SK-N-MC (cell line): ENCODE measurements around the gene WNK4.

Experiments used
- DNase-seq: peaks from one replicate; pipeline ENCODE4 v3.0.0-alpha.2; 2011; ENCODE audit warnings: low read depth, low spot score
- H3K27ac ChIP-seq: fragments of 200-600 bp; sonication (generic); 2 replicates; pipeline ENCODE4 v1.5.1; 2016; ENCODE audit warnings: mixed run types
- H3K36me3 ChIP-seq: fragments of 200-600 bp; sonication (generic); 2 replicates; pipeline ENCODE4 v1.6.1; 2017; ENCODE audit warnings: antibody characterized with exemption, low read length, mixed read lengths; ENCODE audit not compliant: insufficient read depth
- H3K4me3 ChIP-seq: fragments of 200-600 bp; sonication (generic); 2 replicates; pipeline ENCODE4 v1.5.1; 2016
- H3K9ac ChIP-seq: fragments of 200-600 bp; sonication (generic); 2 replicates; pipeline ENCODE4 v1.8.0; 2017; ENCODE audit warnings: mixed run types, mixed read lengths; ENCODE audit not compliant: insufficient read length
- H3K9me3 ChIP-seq: fragments of 200-600 bp; sonication (generic); 2 replicates; pipeline ENCODE4 v1.6.1; 2017; ENCODE audit warnings: low read depth, mild to moderate bottlenecking, antibody characterized with exemption, low read length, moderate library complexity, mixed read lengths
- EZH2 ChIP-seq: fragments of 200-600 bp; sonication (generic); IDR thresholded peaks from one replicate; pipeline ENCODE4 v1.6.1; 2017; ENCODE audit warnings: antibody characterized with exemption
- FOXP2 ChIP-seq: optimal IDR thresholded peaks from 2 replicates; pipeline ENCODE3; 2011; ENCODE audit warnings: mild to moderate bottlenecking, moderate library complexity; ENCODE audit not compliant: insufficient read depth; ENCODE audit errors: extremely low read length, control extremely low read depth
- POLR2AphosphoS5 ChIP-seq: IDR thresholded peaks from 2 replicates; pipeline ENCODE4 v1.6.1; 2012; ENCODE audit warnings: mild to moderate bottlenecking, low read depth, low read length, borderline replicate concordance

The WNK4 gene

GRCh38 chr17:42787266-42787665 is 6.9 kb downstream of the WNK4 start:
- TF ChIP-seq EZH2 (no peak), POLR2AphosphoS5 (no peak), FOXP2 (no peak)
- no peak overlapping the region for H3K4me3 ChIP-seq
- no peak for DNase-seq
- no peaks in the 10 kb centered on the region for H3K9me3 ChIP-seq
- no peak overlapping the region for H3K9ac ChIP-seq
- H3K36me3 ChIP-seq = no peaks in the 10 kb centered on the region
- no peak overlapping the region for H3K27ac ChIP-seq

DNA sequence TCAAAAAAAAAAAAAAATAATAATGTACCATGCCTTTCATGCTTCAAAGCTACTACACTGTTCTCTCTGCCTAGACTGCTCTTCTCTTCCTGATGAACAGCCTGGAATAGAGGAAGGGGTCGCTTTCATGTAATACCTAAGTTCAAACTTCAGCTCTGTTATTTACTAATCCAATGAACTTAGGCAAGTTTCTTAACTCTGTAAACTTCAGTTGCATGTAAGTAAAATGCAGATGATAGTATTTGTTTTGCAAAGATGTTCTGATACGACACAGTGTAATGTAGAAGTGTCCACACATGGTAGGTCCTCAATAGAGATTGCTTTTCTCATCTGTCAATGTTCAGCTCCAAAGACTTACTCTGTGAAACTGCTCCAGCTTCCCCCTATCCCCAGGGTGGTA is 11.5 kb downstream of the WNK4 start:
- TF ChIP-seq FOXP2 (no peak), EZH2 (no peak), POLR2AphosphoS5 (no peak)
- no peak for DNase-seq
- Histone ChIP-seq H3K27ac (peak overlapping the region; percentile 53; the same call in 1 of the 2 replicates), H3K4me3 (no peak overlapping the region), H3K9ac (no peak overlapping the region), H3K9me3 (no peaks in the 10 kb centered on the region), H3K36me3 (no peaks in the 10 kb centered on the region)

DNA sequence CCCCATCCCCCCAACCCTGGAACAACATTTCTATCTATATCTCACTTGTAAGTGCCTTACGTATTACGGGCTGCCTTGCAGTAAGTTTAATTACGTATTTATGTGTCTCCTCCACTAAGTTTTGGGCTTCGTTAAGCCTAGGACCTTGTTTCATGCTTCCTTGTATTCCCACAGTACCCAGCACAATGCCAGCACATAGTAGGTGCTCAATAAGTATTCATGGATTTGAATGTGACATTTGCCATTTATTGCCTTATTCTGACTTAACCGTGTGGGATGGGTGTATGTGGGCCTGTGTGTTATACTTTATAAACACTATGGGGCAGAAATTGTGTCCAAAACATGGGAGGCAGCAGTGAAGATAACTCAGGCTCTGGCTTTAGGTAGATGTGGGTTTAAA is 12.1 kb downstream of the WNK4 start:
- no peaks in the 10 kb centered on the region for H3K36me3 ChIP-seq
- H3K9ac ChIP-seq = no peak overlapping the region
- H3K27ac ChIP-seq = peak overlapping the region; percentile 15
- no peak for DNase-seq
- no peaks in the 10 kb centered on the region for H3K9me3 ChIP-seq
- TF ChIP-seq EZH2 (no peak), POLR2AphosphoS5 (no peak)
- no peak overlapping the region for H3K4me3 ChIP-seq

GRCh38 chr17:42795061-42795460 is 14.7 kb downstream of the WNK4 start:
- Histone ChIP-seq H3K9me3 (no peaks in the 10 kb centered on the region), H3K36me3 (no peaks in the 10 kb centered on the region), H3K4me3 (no peak overlapping the region), H3K9ac (no peak overlapping the region), H3K27ac (no peak overlapping the region)
- DNase-seq = no peak
- no peak for TF ChIP-seq FOXP2
- TF ChIP-seq EZH2 = no peak
- TF ChIP-seq POLR2AphosphoS5 = no peak

DNA sequence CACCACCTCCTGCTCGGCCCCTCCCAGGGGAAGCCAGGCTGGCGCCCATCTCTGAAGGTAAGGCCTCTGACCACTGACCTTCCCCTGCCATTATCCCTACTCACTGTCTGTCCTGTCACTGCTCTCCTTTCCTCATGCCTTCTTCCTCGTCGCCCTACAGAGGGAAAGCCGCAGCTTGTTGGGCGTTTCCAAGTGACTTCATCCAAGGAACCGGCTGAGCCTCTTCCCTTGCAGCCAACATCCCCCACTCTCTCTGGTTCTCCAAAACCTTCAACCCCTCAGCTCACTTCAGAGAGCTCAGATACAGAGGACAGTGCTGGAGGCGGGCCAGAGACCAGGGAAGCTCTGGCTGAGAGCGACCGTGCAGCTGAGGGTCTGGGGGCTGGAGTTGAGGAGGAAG is 15.1 kb downstream of the WNK4 start:
- no peaks in the 10 kb centered on the region for H3K36me3 ChIP-seq
- DNase-seq = no peak
- H3K9me3 ChIP-seq = no peaks in the 10 kb centered on the region
- H3K27ac ChIP-seq = no peak overlapping the region
- H3K9ac ChIP-seq = no peak overlapping the region
- no peak overlapping the region for H3K4me3 ChIP-seq
- TF ChIP-seq POLR2AphosphoS5 (no peak), EZH2 (no peak), FOXP2 (no peak)

- TF ChIP-seq EZH2 (no peak), FOXP2 (no peak), POLR2AphosphoS5 (no peak)
Measured at GRCh38 chr17:42796066-42796758, 15.8 kb downstream of the WNK4 start.

GRCh38 chr17:42797067-42798007 is 16.9 kb downstream of the WNK4 start:
- Histone ChIP-seq H3K9me3 (no peaks in the 10 kb centered on the region), H3K36me3 (no peaks in the 10 kb centered on the region), H3K27ac (no peak overlapping the region), H3K4me3 (peak overlapping the region; percentile 96), H3K9ac (peak overlapping the region; percentile 94)
- DNase-seq = no peak
- TF ChIP-seq POLR2AphosphoS5 = no peak
- TF ChIP-seq EZH2 = no peak
- TF ChIP-seq FOXP2 = no peak

More at GRCh38 chr17:42796066-42796758, 15.8 kb downstream of the WNK4 start:
- H3K9ac ChIP-seq = no peak overlapping the region
- DNase-seq = no peak
- no peak overlapping the region for H3K27ac ChIP-seq
- no peaks in the 10 kb centered on the region for H3K9me3 ChIP-seq
- H3K36me3 ChIP-seq = no peaks in the 10 kb centered on the region
- no peak overlapping the region for H3K4me3 ChIP-seq

DNA sequence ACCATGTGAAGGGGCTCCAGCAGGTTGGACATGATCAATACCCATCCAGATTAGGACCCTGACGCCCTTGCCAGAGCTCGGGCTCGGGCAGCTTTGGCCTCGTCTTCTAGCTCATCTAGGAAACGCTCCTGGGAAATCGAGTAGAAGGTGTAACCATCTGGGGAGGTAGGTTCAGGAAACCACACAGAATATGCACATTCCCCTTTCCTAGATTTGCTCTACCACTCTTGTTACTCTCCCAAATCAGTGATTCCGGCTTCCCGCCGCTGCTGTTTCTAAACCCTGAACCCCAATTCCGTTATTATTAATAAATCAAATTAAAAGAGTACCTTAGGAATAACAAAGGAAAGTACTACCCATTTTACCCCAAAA is 17.6 kb downstream of the WNK4 start:
- Histone ChIP-seq H3K9me3 (no peaks in the 10 kb centered on the region), H3K36me3 (no peaks in the 10 kb centered on the region), H3K27ac (no peak overlapping the region; the same call in 1 of the 2 replicates), H3K4me3 (peak overlapping the region; percentile 96), H3K9ac (peak overlapping the region; percentile 94)
- DNase-seq = no peak
- TF ChIP-seq EZH2 (no peak), POLR2AphosphoS5 (no peak), FOXP2 (no peak)
